Measurements from ENCODE around the gene COL11A2.

COL11A2 gene

GRCh38 chr6:33140556-33140955 lies 51.7 kb downstream of the COL11A2 start:
- Histone ChIP-seq H3K9me3 (ENCODE audit: insufficient read depth, low read length) (no peaks in the 10 kb centered on the region), H3K9ac (ENCODE audit: low read length) (no peak overlapping the region), H3K27ac (ENCODE audit: low read depth, low read length) (no peak overlapping the region), H3K4me3 (ENCODE audit: insufficient read depth, low read length, poor library complexity, severe bottlenecking) (no peak overlapping the region), H3K27me3 (ENCODE audit: low read length) (no peaks in the 10 kb centered on the region), H2AFZ (ENCODE audit: low read depth, low read length, severe bottlenecking) (no peak overlapping the region), H3K36me3 (ENCODE audit: low read length) (no peaks in the 10 kb centered on the region), H3K79me2 (ENCODE audit: insufficient read depth, low read length) (no peaks in the 10 kb centered on the region), H3K9me2 (replicated peaks; ENCODE audit: insufficient read depth, low read length) (no peaks in the 10 kb centered on the region), H3K4me2 (ENCODE audit: low read depth, low read length, poor library complexity, severe bottlenecking) (no peak overlapping the region), H3F3A (ENCODE audit: insufficient read depth) (0 out of 2 replicates have a peak, but pooled peaks cover 3% of the 10 kb centered on the region), H4K20me1 (ENCODE audit: low read depth, low read length) (no peaks in the 10 kb centered on the region)
- TF ChIP-seq EZH2phosphoT487 (conservative IDR thresholded peaks at IDR 0.05; ENCODE audit: low read length) = no peak
- TF ChIP-seq CTCF (IDR thresholded peaks at IDR 0.05; ENCODE audit: insufficient read depth, low read length, poor library complexity, severe bottlenecking) = no peak

GRCh38 chr6:33139596-33140206 lies 52.6 kb downstream of the COL11A2 start:
- no peaks in the 10 kb centered on the region for H3K9me3 ChIP-seq (ENCODE audit: insufficient read depth, low read length)
- H3K79me2 ChIP-seq (ENCODE audit: insufficient read depth, low read length) = no peaks in the 10 kb centered on the region
- H3K27me3 ChIP-seq (ENCODE audit: low read length) = no peaks in the 10 kb centered on the region

DNA sequence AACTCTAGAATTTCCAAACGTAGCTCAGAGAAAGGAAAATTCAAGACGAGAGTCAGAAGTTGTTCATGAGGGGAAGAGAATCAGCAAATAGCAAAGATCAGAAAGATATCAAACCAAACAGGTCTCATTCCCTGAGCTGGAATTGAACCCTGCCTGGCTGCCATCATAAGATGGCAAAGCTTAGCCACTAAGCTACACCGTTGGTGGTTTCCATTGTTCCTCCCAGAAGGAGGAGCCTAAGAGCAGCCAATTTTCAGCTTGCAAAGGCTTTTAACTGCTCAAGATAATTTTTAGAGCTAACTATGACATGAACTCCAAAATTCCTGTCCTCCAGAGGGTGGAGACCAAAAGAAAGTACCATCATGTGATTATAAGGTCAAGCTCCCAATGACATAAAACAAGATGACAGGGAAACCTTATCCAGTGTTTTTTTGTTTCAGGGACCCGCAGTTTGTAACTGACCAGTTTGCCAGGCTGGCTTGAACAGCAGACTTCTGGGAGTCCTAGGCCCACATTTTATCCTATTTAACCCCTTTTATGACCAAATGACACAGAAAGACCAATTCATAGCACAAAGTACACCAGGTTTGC lies 55.9 kb downstream of the COL11A2 start:
- Histone ChIP-seq H2AFZ (ENCODE audit: low read depth, low read length, severe bottlenecking) (no peak overlapping the region), H3K27me3 (ENCODE audit: low read length) (no peaks in the 10 kb centered on the region), H3K36me3 (ENCODE audit: low read length) (no peaks in the 10 kb centered on the region), H3K9ac (ENCODE audit: low read length) (no peak overlapping the region), H3K4me3 (ENCODE audit: insufficient read depth, low read length, poor library complexity, severe bottlenecking) (no peak overlapping the region), H3K79me2 (ENCODE audit: insufficient read depth, low read length) (no peaks in the 10 kb centered on the region), H3K27ac (ENCODE audit: low read depth, low read length) (no peak overlapping the region), H4K20me1 (ENCODE audit: low read depth, low read length) (no peaks in the 10 kb centered on the region), H3F3A (ENCODE audit: insufficient read depth) (no peaks in the 10 kb centered on the region), H3K4me2 (ENCODE audit: low read depth, low read length, poor library complexity, severe bottlenecking) (no peak overlapping the region), H3K9me3 (ENCODE audit: insufficient read depth, low read length) (no peaks in the 10 kb centered on the region), H3K9me2 (replicated peaks; ENCODE audit: insufficient read depth, low read length) (no peaks in the 10 kb centered on the region)
- TF ChIP-seq CTCF (IDR thresholded peaks at IDR 0.05; ENCODE audit: insufficient read depth, low read length, poor library complexity, severe bottlenecking) = no peak
- TF ChIP-seq EZH2phosphoT487 (conservative IDR thresholded peaks at IDR 0.05; ENCODE audit: low read length) = no peak

More at GRCh38 chr6:33139596-33140206, 52.6 kb downstream of the COL11A2 start:
- Histone ChIP-seq H3K9me2 (replicated peaks; ENCODE audit: insufficient read depth, low read length) (no peaks in the 10 kb centered on the region), H3K36me3 (ENCODE audit: low read length) (no peaks in the 10 kb centered on the region), H3K4me3 (ENCODE audit: insufficient read depth, low read length, poor library complexity, severe bottlenecking) (no peak overlapping the region), H3F3A (ENCODE audit: insufficient read depth) (0 out of 2 replicates have a peak, but pooled peaks cover 3% of the 10 kb centered on the region), H4K20me1 (ENCODE audit: low read depth, low read length) (no peaks in the 10 kb centered on the region), H3K4me2 (ENCODE audit: low read depth, low read length, poor library complexity, severe bottlenecking) (no peak overlapping the region), H3K9ac (ENCODE audit: low read length) (no peak overlapping the region), H2AFZ (ENCODE audit: low read depth, low read length, severe bottlenecking) (no peak overlapping the region), H3K27ac (ENCODE audit: low read depth, low read length) (no peak overlapping the region)
- TF ChIP-seq CTCF (IDR thresholded peaks at IDR 0.05; ENCODE audit: insufficient read depth, low read length, poor library complexity, severe bottlenecking) = no peak
- no peak for TF ChIP-seq EZH2phosphoT487 (conservative IDR thresholded peaks at IDR 0.05; ENCODE audit: low read length)

Measured in SU-DHL-6 (cell line).